Right hindlimb (tissue), 1 donor: ENCODE results near the gene KRT2.

Source experiments
- DNase-seq: peaks from one replicate; pipeline ENCODE4 v3.0.0-alpha.2; 2018

The KRT2 gene

DNA sequence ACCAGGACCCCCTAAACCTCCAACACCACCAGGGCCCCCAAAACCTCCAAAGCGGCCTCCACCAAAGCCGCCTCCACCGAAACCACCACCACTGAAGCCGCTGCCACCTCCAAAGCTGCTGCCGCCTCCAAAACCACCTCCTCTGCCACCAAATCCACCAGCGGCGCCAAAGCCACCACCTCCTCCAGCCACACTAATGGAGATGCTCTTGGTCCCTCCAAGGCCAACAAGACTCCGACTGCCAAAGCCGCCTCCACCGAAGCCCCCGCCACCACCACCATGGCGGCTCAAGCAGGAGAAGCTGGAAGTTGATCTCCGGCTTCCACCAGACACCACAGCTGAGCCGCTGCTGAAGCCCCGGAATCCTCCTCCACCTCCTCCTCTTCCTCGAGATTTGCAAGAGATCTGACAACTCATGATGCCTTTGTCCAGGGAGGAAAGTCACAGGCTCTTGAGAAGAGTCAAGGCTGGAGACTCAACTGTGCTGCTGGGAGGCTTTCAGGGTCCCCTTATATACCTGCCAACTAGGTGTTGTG is at the start of gene KRT2:
Gene KRT2, minus strand, starts transcription at position 486 of the 536 bp plus-strand sequence. Its CDS starts 69 bp downstream, at position 417.
- no peak for DNase-seq

DNA sequence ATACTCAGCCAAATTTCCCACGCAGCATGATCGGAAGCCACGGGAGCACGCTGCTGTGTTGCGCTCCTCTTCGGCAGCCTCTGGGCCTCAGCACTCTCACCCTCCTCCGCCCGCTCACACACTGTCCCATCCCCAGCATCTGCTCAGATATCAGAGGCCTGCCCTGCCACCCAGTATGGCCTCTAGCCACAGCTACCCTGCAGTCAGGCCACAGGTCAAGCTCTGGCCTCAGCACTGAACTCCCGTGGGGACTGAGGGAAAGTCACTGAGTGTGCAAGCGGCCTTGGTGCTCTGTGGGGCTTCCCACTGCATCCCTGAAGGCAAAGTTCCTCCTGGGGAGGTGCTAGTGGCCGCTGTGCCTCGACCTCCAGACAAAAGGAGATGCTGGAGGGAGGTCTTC is 49.3 kb upstream of the KRT2 start:
- no peak for DNase-seq

DNA sequence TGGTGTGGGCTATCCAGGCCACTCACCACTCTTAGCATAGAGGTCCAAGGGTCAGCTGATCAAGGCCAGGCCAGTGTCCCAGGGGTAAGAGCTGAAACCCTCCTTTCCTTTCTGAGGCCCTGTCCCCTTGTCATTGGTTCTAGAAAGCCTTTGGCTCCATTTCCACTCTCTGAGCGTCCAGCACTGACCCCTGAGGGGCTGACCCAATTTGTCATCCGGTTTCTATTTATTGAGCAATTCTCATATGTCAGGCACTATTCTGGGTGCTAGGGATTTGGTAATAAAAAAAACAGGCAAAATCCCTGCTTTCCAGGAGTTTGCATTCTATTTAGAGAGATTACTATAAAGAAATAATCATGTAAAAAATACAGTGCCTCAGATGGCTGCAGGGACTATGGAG is 47.9 kb upstream of the KRT2 start:
- no peak for DNase-seq

DNA sequence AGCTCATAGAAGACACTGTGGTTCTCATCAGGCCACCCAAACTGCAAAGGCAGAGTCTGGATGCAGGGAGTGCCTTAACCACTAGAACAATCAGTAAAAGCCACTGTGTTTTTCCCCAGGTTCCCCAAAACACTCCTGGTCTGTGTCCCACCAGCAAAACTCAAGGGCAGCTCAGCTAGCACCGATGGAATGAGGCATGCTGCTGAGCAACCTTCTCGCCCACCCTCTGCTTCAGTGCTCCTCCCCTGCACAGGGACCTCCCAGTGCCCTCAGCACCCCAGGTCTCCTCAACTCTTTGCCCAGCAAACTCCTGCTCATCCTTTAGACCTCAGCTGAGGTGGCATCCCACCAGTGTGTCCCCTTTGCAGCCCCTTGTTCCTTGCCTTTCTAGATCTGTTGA is 47.4 kb upstream of the KRT2 start:
- no peak for DNase-seq

DNA sequence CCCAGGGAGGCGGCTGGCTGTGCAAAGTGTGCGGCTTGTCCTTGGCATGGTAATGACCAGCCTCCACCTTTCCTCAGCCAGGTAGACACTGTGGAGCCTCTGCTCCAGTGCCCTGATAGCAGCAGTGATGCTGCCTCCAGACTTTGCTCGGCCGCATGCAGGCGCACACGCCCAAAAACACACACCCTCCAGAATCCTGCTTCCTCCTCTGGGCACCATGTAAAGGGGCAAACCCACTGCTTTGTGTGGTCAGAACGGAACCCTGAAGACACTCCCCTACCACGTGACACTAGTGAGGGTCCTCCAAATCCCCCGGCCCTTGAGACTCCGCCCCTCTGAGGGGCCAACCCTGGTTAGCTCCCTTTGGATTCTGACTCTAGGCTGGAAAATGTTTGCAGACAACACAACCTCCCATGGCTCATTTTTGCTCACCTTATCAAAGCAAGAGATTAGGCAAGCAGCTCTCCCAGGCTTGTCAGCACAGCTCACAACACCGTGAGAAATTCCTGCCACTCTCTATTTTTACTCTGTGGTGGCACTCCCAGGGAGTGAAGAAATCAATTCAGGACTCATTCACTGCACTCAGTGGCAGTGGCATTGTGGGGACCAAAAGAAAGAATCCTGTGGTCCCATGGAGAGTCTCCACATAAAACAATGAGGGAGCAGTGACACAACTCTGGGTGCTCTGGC is 46.8 kb upstream of the KRT2 start:
- DNase-seq: no peak

DNA sequence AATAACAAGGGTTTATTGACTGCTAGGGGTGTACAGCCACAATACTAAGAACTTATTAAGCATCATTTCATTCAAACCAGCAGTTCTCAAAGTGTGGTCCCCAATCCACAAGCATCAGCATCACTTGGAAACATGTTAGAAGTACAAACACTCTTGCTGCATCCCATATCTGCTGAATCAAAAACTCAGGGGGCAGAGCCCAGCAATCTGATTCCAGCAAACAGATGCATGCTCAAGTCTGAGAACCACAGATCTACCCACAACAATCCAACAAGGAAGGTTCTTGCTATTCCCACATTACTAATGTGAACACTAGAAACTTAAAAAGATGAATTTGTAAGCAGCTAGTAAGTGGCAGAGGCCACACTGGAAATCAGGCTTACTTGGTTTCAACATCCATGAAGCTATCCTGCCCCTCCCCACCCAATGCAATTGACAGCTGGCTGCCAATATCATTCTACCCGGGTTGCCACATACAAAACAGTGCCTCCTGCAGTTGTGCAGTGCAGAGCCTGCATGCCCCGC is 45.1 kb upstream of the KRT2 start:
- DNase-seq: no peak

DNA sequence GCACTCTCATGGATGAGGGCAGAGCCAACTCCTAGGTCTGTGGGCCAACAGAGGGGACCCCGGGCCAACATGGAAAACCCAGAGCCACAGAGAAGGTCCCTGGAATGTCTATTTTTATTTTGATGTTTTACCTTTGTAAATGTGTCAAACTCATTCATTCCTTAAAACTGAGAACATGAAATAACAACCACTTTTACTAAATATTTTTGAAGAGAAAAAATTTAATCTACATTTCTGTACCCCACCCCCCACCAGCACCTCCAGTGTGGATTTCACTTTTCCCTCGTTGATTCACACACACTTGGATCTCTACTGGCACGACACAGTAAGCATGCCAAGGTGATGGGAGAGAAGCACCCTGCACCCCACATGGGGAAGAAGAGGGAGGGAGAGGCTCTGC is 44.6 kb upstream of the KRT2 start:
- DNase-seq: no peak

DNA sequence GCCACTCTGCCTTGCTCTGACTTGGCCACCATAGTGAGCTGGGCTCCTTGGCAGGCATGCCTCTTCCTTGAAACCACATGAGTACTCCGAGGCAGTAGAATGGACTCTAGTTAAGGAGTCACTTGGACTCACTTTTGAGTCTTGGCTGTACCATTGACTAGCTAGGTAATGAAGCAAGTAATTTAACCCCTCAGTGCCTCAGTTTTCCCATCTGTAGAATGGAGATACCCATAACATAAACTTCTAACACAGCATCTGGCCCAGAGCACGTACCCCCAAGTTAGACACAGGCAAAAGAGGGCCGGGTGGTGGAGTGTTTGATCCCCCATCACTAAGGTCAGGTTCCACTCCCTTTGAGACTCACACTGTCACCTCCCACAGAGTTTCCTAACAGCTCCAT is 43.0 kb upstream of the KRT2 start:
- no peak for DNase-seq

DNA sequence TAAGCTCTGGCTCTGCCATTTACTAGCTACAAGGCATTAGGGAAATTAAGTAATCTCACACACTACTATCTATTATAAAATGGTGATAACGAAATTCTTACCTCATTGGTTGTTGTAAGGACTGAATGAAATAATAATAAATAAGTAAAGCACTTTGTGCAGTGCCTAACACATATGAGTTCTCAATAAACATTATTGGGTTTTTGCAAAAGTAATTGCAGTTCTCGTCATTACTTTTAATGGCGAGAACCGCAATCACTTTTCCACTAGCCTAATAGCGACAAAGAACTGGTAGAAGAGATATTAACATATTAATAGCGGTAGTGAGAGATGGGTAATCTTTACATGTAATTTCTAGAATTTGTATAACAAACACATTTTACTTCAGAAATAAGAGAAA is 42.1 kb upstream of the KRT2 start:
- no peak for DNase-seq

DNA sequence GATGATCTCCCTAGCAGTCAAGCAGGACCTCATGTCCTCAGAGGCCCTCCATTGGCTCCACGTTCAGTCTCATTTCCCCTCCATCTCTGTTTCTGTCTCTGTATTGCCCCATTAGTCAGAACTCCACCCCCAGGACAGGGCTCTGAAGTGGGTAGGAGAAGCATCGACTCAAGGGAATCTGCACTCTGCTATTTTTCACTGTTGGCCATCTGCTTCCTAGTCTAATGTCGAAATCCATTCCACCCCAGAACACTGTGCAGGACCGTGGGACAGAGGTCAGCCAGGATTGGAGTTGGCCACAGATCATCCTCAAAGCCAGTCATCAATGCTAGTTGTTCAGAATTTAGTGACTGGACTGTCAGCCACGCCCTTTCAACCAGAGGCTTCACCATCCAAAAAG is 41.2 kb upstream of the KRT2 start:
- no peak for DNase-seq

DNA sequence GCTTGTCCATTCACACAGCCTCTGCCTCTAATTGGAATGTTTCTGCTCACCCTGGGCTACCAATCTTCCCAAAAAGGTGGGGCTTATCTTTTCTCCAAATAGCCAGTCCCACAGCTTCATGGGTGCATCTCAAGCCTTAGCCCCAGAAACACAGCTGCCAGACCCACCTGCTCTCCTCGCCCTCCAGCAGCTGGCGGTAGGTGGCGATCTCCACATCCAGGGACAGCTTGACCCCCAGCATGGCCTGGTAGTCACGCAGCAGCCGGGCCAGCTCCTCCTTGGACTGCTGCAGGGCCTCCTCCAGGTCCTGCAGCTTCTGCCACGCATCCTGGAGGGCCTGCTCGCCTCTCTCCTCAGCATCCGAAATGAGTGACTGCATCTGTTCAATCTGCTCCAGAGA is 40.2 kb upstream of the KRT2 start:
- no peak for DNase-seq

DNA sequence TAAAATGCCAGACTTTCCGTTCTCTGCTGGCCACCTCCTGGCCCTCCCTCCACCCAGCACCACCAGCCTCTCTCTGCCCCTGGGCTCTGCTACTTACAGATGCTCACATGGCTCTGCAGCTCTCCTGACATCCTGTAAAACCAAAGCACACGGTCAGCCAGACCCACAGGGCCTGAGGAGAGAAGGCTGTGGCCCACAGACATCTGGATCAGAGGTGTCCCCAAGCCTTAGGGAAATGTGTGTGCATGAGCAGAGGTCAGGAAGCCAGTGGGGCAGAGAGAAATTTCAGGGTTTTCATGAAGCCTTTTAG is 39.8 kb upstream of the KRT2 start:
- DNase-seq: no peak

DNA sequence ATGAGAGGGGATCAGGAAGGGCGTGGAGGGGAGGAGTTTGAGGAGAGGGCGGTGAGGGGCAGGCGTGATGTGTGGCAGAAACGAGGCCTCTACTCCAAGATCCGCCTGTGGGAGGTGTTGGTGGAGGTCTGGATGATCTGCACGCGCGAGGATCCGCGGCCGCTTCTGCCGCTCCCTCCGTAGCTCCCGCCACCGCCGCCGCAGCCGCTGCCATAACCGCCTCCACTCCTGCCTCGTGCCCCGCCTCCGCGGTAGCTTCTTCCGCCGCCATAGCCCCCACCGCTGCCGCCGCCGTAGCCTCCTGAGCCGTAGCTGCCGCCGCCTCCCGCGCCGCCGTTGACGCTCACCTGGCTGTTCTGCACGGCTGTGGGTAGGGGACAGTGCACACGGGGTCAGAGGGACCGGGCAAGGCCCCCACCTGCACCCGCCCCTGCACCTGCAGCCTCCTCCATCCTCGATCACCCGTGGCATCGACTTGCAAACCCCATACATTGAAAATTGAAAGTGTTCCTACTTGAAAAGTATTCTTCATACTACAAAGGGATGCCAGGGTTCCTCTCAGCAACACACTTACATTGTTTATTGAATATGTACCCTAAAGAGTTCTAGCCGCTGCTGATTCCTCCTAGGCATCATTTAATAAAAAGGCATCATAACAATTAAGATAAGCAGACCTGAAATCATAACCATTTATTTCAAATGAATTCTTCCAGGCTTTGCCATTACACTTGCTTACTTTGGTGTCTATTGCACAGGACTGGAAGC is 39.2 kb upstream of the KRT2 start:
- DNase-seq: no peak

DNA sequence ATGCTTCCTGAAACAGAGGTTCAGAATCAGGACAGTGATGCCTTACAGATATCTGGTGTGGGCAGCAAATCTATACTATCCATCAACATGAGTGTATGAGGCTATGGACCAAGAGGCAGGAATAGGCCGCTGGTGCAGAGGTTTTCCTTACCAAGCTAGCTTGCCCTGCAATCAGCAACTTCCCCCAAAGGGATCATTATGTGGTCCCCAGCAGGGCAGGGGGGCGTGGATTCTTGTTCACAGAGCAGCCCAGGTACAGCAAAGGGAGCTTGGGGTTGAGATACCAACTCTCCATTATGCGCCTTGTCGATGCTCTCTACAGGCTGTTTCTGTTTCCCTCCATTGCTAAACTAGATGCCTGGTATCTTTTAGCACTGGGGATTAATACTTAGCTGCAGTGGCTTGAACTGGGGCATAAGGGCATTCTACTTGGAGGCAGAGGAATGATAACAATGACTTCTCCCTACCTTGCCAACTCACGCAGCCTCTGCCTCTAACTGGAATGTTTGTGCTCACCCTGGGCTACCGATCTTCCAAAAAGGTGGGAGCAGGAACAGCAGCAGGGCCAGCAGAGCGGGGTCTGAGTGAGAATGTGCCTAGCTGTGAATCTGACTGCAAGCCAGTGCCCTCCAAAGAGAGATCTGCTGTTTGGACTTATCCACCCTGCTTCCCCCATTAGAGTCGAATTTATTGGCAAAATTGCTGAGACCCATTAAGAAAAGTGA is 38.5 kb upstream of the KRT2 start:
- DNase-seq: no peak

DNA sequence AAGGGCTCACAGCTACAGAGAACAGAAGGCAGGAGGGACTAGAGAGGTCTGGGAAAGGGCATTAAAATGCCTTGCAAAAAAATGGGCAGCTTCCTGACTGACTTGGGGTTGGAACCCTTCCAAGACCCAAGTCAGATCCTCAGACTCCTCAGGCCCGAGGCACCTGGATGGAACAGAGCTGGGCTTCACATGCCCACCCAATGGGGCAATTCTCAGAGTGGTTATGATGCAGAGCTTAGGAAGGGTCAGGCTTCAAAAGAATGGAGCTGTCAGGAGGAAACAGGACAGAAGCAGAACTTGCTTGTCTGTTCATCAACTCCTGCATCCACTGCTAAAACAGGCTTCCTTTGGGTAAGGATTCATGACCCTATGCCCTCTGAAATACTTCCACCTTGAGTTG is 37.9 kb upstream of the KRT2 start:
- DNase-seq: no peak

DNA sequence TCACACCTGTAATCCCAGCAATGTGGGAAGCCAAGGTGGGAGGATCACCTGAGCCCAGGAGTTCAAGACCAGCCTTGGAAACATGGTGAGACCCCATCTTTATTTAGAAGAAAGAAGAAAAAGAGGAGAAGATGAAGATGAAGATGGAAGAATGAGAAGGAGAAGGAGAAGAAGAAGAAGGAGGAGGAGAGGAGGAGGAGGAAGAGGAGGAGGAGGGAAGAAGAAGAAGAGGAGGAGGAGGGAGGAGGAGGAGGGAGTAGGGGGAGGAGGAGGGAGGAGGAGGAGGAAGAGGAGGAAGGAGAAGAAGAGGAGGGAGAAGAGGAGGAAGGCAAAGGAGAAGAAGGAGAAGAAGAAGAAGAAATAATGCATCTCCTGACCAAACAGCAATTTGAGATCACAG is 37.2 kb upstream of the KRT2 start:
- DNase-seq: no peak

DNA sequence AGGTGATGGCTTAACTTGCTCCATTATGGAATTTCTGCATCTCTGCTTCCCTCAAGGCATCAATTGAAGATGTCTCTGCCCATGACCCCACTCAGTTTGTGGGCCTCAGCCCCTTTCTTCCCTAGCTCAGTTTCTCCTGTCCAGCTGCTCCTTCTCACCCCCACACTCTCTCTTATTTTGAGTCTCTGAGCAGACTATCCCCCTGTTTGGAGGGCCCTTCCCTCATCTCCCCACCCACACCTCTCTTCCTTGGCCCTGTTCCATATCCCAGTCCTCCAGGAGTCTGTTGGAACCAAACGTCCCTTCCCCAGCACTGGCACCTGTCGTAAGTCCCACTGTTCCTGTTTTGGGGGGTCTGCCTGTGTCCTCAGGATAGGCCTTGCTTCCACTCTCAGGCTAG is 36.5 kb upstream of the KRT2 start:
- DNase-seq: no peak

DNA sequence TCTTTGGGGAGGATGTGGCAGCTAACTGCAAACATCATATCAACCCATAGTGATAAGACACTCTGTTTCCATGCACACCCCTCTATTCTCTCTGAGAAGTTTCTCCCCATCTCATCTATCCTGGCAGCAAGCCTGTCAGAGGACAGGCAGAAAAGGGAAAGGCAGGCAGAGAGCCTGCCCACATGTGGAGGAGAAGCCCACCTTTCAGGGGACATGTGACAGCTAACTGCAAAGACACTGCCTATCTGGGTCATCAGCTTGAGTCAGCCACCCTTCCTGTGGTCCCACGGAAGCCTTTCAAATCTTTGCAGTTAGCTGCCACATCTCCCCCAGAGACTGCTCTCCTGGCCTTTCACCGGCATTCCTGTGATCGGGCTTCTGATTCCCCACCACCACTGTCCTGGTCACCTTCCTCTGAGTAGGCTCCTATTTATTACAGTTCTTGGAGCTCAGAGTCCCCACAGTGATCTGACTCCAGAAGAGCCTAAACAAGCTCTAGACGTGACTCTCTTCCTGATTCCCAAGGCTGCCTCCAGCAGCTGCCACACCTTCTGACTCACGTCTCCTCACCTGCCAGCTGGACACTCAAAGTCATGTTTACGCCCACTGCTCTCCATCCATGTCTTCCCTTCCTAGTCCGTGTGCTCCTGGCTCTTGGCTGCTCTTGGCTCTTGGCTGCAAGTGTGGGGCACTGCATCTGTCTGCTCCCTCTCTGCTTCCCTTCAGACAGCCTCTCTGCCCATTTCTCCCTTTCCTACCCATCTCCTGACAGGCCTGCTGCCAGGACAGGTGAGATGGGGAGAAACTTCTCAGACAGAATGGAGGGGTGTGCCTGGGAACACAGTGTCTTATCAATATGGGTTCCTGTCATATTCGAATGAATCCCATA is 35.7 kb upstream of the KRT2 start:
- no peak for DNase-seq

DNA sequence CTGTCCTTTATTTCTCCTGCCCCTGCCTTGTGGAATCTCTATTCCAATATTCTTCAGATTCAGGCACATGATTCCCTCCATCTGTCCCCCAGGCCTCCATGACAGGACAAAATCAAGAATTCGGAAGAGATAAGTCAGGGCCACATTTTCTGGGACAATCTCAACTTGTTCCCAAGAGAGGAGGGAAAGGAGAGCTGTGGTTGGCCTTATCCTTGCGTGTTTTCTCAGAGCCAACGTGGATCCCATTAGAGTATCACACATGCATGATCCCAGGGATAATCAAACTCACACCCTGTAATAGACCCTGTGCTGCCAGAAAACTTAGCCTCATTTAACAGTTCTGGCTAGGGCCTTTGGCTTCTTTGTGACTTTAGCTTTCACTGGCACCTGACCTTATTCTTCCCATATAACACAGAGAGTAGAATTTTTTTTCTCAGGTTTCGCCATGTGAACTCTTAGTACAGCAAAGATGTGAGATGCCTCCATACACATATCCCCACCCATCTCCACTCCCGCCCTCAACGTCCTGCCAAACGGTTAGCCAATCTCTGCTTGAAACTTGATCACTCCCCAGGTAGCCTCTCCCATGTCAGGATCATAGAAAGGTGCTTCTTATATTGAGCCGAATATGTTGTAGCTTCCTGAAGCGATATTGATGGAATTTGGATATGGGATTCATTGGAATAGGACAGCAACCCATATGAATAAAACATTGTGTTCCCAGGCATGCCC is 34.9 kb upstream of the KRT2 start:
- DNase-seq: no peak

DNA sequence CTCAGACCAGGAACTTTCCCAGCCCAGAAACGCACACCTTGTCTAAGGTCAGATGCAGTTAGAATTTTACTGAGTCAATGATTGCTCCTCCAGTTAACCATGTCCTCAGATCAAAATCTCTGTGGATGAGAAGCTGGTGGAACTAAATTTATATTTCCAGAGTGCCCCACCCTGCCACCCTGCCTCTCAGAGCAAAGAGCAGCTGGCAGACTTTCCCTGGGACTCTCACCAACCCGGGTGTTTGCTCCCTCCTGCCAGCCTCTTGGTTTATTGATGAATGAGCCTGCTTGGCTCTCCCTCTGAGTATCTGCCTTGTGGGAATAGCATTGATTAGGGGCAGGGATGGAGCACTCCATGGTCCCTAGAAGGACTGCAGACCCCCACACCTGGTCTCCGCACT is 34.1 kb upstream of the KRT2 start:
- DNase-seq: no peak

DNA sequence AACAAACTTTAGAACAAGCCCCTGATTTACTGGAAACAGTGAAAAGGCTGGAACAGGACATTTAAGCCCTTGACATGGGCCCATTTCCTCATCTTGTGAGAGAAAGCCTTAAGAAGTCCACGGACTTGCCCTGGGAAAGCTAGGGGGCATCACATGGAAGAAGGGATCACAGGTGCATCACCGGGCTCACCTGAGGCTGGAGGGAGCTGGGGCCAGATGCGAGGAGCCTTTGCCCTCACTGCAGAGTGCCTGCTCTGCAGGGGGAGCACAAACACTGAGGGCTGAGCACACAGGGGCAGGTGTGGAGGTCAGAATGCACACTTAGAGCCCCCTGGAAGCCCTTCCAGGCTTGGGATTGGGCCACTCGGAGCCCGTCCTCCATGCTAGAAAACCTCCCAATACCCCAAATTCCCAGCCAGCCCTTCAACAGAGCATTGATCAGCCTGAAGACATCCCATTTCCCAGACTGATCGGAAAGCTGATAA is 33.4 kb upstream of the KRT2 start:
- no peak for DNase-seq

DNA sequence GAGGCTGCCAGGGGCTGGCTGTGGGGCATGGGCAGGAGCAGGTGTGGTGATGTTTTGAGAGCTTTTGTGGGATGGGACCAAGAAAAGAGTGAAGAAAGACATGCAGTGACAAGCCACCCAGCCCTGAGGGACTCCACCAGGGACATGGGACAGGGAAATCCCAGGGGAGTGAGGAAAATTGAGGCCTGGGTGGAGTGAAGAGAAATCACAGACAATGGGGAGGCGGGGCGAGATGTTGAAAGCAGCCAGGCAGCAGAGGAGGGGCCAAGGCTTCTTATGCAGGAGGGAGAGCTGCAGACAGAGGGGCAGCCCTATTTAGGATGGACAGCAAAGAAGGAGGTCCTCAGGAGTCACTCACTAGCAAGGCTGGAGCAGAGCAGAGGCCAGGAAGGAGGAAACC is 32.4 kb upstream of the KRT2 start:
- DNase-seq: no peak
